ENCODE results near the gene MED15. TPM values are rescaled to one million over a fixed set of nuclear protein-coding genes. Genes with fewer than 3 reads are reported as not detected.

The MED15 gene
- total and polyA plus RNA-seq, 2 of the 4 experiments (the other 2 are of a cell fraction): 19.0 to 68.8 TPM

- ChIA-PET CTCF (no interaction called here), POLR2A (ENCODE audit: unreplicated experiment) (no interaction called here)
- peak overlapping the region; percentile 77 for H4K91ac ChIP-seq (ENCODE audit: insufficient read depth, low read depth, low read length)
- peak overlapping the region; percentile 89; the same call in 1 of the 2 replicates for H3K23ac ChIP-seq (ENCODE audit: low read depth, low read length)
- peak overlapping the region; percentile 19 for H2AFZ ChIP-seq (replicated peaks; ENCODE audit: low read length, poor library complexity)
- peak overlapping the region; percentile 95 for H2AK5ac ChIP-seq (ENCODE audit: low read depth, low read length)
- H3K36me3 ChIP-seq (ENCODE audit: control insufficient read depth, insufficient read depth, low read length): peaks cover 18% of the 10 kb centered on the region
- H3K9me1 ChIP-seq (ENCODE audit: insufficient read depth, low read length): peaks cover 41% of the 10 kb centered on the region
- peak overlapping the region; percentile 97 for H2BK5ac ChIP-seq (ENCODE audit: low read depth, low read length, poor library complexity, severe bottlenecking)
- peak overlapping the region; percentile 91 for H3K27ac ChIP-seq (ENCODE audit: insufficient read depth, low read length)
- H2BK20ac ChIP-seq (ENCODE audit: low read depth, low read length): peak overlapping the region; percentile 23
- no TSS peak for BruUV-seq (replicated peaks)
- peak overlapping the region; percentile 57 for H3K56ac ChIP-seq (ENCODE audit: extremely low read depth, insufficient read depth, low read length)
- H3K4me1 ChIP-seq (ENCODE audit: control insufficient read depth, insufficient read depth, low read length): peaks cover 48% of the 10 kb centered on the region
- peak overlapping the region; percentile 72 for H3K14ac ChIP-seq (replicated peaks; ENCODE audit: low read depth, low read length)
- intact Hi-C loops (cut with micrococcal nuclease) (no loop called here), dilution Hi-C loops (cut with HindIII; ENCODE audit: low sequenced_read_pairs, unreplicated experiment) (no loop called here), in situ Hi-C loops (cut with MboI; ENCODE audit: low sequenced_read_pairs) (no loop called here)
- H3K9me3 ChIP-seq (ENCODE audit: control insufficient read depth, insufficient read depth, low read length): no peaks in the 10 kb centered on the region
- H3K4me3 ChIP-seq (ENCODE audit: insufficient read depth, low read depth, low read length): no peak overlapping the region
- no peaks in the 10 kb centered on the region for H3K27me3 ChIP-seq (ENCODE audit: control insufficient read depth, insufficient read depth, low read length)
- ATAC-seq (ENCODE audit: low read depth): no peak; the same call in 1 of the 2 replicates
- peak overlapping the region; percentile 76 for H2BK120ac ChIP-seq (ENCODE audit: low read depth, low read length)
- H3K4me2 ChIP-seq (ENCODE audit: low read depth, low read length): peak overlapping the region; percentile 26
- peak overlapping the region; percentile 63; the same call in 1 of the 3 replicates for H2BK15ac ChIP-seq (ENCODE audit: low read depth, low read length)
- peaks cover 22 to 78% of the 10 kb centered on the region in 2 experiments for H3K79me1 ChIP-seq (ENCODE audit: low read depth in 1 of 2, low read length in 2 of 2)
- peak overlapping the region; percentile 31; the same call in 1 of the 2 replicates for H4K5ac ChIP-seq (ENCODE audit: low read depth, low read length)
- H3K18ac ChIP-seq (ENCODE audit: low read depth, low read length): no peak overlapping the region
- peak overlapping the region; percentile 93 for H3K4ac ChIP-seq (ENCODE audit: low read depth, low read length)
- DNase-seq: no peak
- no CpG with 5 or more reads among the region's 1 CpG for WGBS, 2 experiments (ENCODE audit: extremely low coverage in 2 of 2, insufficient read length in 1 of 2)
- H2AK9ac ChIP-seq (replicated peaks; ENCODE audit: low read depth, low read length, poor library complexity): peak overlapping the region; percentile 88
- peaks cover 74% of the 10 kb centered on the region for H4K20me1 ChIP-seq (ENCODE audit: insufficient read depth, low read length)
- TF ChIP-seq FOS (IDR thresholded peaks at IDR 0.05; ENCODE audit: low read depth, low read length) (no peak), POLR2A (IDR thresholded peaks at IDR 0.05; ENCODE audit: low read depth, low read length) (peak; percentile 46; the same call in 1 of the 2 replicates), SMC3 (IDR thresholded peaks at IDR 0.05; ENCODE audit: low read depth, low read length) (no peak)
- peak overlapping the region; percentile 12; the same call in 1 of the 2 replicates for H3K9ac ChIP-seq (ENCODE audit: low read depth, low read length)
- peak overlapping the region; percentile 72 to 77; a peak in 3 of 4 replicates for H4K8ac ChIP-seq (ENCODE audit: low read depth in 2 of 2, low read length in 2 of 2)
Observed at GRCh38 chr22:20531154-20531403, 23.7 kb downstream of the MED15 start.

Measured in IMR-90 (cell line).